Muscle of leg (tissue), 11 donors: ENCODE measurements around the gene ADARB2. TPM values are rescaled to one million over a fixed set of nuclear protein-coding genes. Genes with fewer than 3 reads are reported as not detected.

Experiments used
- DNase-seq: peaks from one replicate; pipeline ENCODE4 v3.0.0; 2013
- H3K27ac ChIP-seq: one replicate; pipeline ENCODE4 v1.5.1; 2013; ENCODE audit warnings: mild to moderate bottlenecking, low read length, control low read depth
- H3K27me3 ChIP-seq: one replicate; pipeline ENCODE4 v1.6.1; 2013; ENCODE audit warnings: low read length; ENCODE audit not compliant: control insufficient read depth, insufficient read depth
- H3K36me3 ChIP-seq: one replicate; pipeline ENCODE4 v1.6.1; 2013; ENCODE audit warnings: low read length; ENCODE audit not compliant: control insufficient read depth, insufficient read depth
- H3K4me1 ChIP-seq: one replicate; pipeline ENCODE4 v1.6.1; 2013; ENCODE audit warnings: low read length; ENCODE audit not compliant: control insufficient read depth, insufficient read depth
- H3K4me3 ChIP-seq: one replicate; pipeline ENCODE4 v1.5.1; 2013; ENCODE audit warnings: low read length, control low read depth
- H3K9me3 ChIP-seq: replicated peaks from 2 replicates; pipeline ENCODE4 v1.6.1; 2013; ENCODE audit warnings: low read depth, low read length; ENCODE audit not compliant: control insufficient read depth
- WGBS: methylation state at CpG from one replicate; pipeline ENCODE4 v1.1.5; 2013; ENCODE audit warnings: missing lambda C conversion rate; ENCODE audit not compliant: insufficient coverage; 5-methylcytosine and 5-hydroxymethylcytosine counted together
- polyA plus RNA-seq, 8 donors: library from polyadenylated mRNA; unstranded; fragments of 120-200 nt; gene quantifications; one replicate each; pipeline versions ENCODE4 v1.2.1 to v1.2.3, GENCODE V29; 2013; ENCODE audit warnings: inconsistent platforms in 1 of 8, low replicate concordance in 1 of 8; ENCODE audit not compliant: insufficient read length in 8 of 8, insufficient read depth in 1 of 8
- total RNA-seq: library from RNA; stranded (reverse); fragments of 120-200 nt; gene quantifications from one replicate; pipeline ENCODE4 v1.2.4, GENCODE V29; 2013

The ADARB2 gene
- total and polyA plus RNA-seq, 9 donors = 0.13 to 0.38 (median 0.23) TPM

GRCh38 chr10:1610986-1611770 lies 126.1 kb downstream of the ADARB2 start:
- 49% methylated on average over 3 of the region's 22 CpGs for WGBS
- Histone ChIP-seq H3K9me3 (no peaks in the 10 kb centered on the region), H3K27ac (no peak overlapping the region), H3K36me3 (no peaks in the 10 kb centered on the region), H3K4me3 (no peak overlapping the region), H3K4me1 (no peaks in the 10 kb centered on the region), H3K27me3 (peaks cover 48% of the 10 kb centered on the region)
- no peak for DNase-seq

- WGBS = 57% methylated on average over 10 of the region's 11 CpGs
- Histone ChIP-seq H3K4me3 (no peak overlapping the region), H3K27me3 (peaks cover 52% of the 10 kb centered on the region), H3K4me1 (no peaks in the 10 kb centered on the region), H3K36me3 (no peaks in the 10 kb centered on the region), H3K9me3 (no peaks in the 10 kb centered on the region), H3K27ac (no peak overlapping the region)
- DNase-seq = no peak
Measured at GRCh38 chr10:1609648-1609970, 127.7 kb downstream of the ADARB2 start.

DNA sequence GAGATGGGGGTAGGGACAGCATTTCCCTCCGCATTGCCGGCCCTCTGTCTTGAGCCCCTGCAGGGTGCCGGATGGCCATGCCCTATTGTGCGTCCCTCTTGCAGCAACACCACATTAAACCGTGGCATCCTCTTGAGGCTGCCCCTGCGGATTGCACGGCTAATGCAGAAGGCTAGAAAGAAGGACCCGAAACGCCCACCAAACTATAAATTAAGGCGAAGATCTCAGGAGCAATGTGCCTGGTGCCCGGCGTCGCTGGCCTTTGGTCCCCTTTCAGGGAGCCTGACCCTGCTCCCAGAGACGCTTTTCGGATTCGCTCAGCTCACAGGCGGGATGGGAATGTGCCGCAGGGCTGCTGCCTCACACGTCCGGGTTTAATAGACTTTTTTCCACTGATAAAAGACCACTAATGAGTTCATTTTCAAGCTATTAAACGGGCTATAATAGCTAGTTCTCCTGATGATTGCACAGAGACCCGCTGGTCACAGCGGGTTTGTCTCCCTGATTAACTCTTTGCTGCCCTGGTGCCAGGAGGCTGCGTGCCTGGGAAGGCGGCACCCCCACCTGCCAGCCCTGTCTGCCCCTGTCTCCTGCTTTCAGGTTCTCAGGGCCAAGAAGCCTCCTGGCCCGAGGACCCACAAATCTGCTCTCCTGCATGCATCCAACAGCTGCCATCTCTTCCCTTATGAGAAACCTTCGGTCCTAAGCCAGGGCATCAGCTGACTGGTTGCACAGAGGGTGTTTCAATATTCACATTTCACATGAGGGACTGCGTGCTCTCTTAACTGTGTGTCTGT lies 128.3 kb downstream of the ADARB2 start:
- Histone ChIP-seq H3K27me3 (peaks cover 52% of the 10 kb centered on the region), H3K4me1 (no peaks in the 10 kb centered on the region), H3K9me3 (no peaks in the 10 kb centered on the region), H3K4me3 (no peak overlapping the region), H3K27ac (no peak overlapping the region), H3K36me3 (no peaks in the 10 kb centered on the region)
- DNase-seq = no peak
- WGBS = 10% methylated on average over 25 of the region's 28 CpGs

GRCh38 chr10:1608408-1608807 lies 128.9 kb downstream of the ADARB2 start:
- DNase-seq = no peak
- Histone ChIP-seq H3K4me3 (no peak overlapping the region), H3K27ac (no peak overlapping the region), H3K27me3 (peaks cover 52% of the 10 kb centered on the region), H3K9me3 (no peaks in the 10 kb centered on the region), H3K36me3 (no peaks in the 10 kb centered on the region), H3K4me1 (no peaks in the 10 kb centered on the region)
- 64% methylated on average over 1 of the region's 3 CpGs for WGBS

DNA sequence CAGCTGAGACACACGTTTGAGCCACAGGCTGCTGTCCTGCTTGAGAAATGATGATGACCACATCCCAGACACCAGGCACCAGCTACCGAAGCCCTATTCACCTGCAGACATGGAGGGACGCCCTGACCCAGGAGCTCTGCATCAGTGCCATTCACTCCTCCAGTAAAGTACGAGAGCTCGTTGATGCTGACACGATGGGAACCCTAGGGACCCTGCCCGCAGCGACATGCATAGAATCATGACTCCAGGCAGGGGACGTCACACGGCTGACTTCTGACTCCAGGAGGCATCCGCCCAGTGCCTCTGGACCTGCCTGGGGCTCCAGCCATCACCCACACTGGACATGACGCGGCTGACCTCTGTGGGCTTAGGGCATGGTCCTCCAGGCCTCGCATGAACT lies 129.9 kb downstream of the ADARB2 start:
- Histone ChIP-seq H3K4me1 (no peaks in the 10 kb centered on the region), H3K9me3 (no peaks in the 10 kb centered on the region), H3K27me3 (peaks cover 50% of the 10 kb centered on the region), H3K4me3 (no peak overlapping the region), H3K36me3 (no peaks in the 10 kb centered on the region), H3K27ac (no peak overlapping the region)
- 83% methylated on average over 11 of the region's 14 CpGs for WGBS
- no peak for DNase-seq

DNA sequence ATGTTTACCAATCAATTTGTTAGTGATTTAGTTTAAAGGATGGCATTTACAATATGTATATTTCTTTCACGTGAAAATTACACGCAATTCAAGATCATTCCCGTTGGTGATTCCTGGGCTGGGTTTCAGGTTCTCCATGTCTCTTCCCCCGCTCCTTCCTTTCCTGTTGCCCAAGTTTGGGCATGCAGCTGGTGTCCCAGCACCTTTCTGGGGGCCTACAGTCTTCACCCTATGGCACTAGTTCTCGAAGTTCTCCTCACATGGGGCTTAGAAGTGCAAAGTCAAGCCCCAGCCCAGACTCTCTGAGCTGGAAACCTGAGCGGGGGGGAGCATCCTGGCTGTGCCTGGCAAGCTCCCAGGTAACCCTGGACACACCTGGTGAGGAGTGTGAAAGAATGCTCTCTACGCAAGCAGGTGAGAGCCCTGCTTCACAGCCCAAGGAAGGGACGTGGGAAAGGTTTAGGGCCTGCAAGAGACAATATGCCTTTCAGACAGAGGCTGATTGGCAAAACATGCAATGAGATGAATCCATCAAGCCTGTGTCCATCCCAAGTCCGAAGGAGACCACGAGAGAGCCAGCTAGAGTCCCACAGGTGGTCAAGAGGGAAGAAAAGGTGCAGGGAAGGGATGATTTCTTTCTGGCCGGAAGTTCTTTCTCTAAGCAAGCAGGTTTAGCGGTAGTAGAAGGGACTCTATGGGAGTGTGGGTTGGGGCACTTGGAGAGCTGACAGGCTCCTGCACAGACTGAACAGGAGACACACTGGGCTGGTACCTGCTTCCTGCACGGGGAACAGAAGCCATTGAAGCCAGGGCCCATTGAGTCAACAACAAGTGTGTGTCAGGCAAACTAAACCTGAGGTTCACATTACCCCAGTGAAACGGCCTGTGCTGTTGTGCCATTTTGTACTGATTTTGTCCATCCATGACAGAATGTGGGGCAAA lies 131.1 kb downstream of the ADARB2 start:
- H3K9me3 ChIP-seq = no peaks in the 10 kb centered on the region
- 84% methylated on average over 12 of the region's 14 CpGs for WGBS
- no peak for DNase-seq
- H3K36me3 ChIP-seq = no peaks in the 10 kb centered on the region
- H3K4me3 ChIP-seq = no peak overlapping the region
- peaks cover 40% of the 10 kb centered on the region for H3K27me3 ChIP-seq
- no peaks in the 10 kb centered on the region for H3K4me1 ChIP-seq
- no peak overlapping the region for H3K27ac ChIP-seq

DNA sequence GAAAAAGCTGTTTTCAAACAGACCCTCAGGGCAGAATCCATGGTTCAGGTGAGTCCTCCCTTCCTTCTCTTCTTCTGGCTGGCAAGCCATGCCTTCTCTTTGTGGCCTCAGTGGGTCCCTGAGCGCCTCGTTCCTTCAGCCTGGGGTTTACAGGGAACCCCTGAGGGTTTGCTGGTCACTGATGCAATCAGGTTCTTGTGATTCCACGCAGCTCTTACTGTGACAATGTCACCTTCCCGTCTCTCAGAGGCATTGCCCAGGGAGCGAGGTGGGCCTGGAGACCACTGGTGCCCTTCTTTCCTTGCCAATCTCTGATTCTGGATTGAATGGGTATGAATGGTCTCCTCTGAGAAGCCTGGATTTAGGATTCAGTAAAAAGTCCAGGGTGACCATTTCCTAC lies 132.2 kb downstream of the ADARB2 start:
- peaks cover 30% of the 10 kb centered on the region for H3K27me3 ChIP-seq
- no peak overlapping the region for H3K27ac ChIP-seq
- no peaks in the 10 kb centered on the region for H3K36me3 ChIP-seq
- no peak for DNase-seq
- no peaks in the 10 kb centered on the region for H3K4me1 ChIP-seq
- no peak overlapping the region for H3K4me3 ChIP-seq
- no peaks in the 10 kb centered on the region for H3K9me3 ChIP-seq
- WGBS = 93% methylated on average over 4 of the region's 5 CpGs

DNA sequence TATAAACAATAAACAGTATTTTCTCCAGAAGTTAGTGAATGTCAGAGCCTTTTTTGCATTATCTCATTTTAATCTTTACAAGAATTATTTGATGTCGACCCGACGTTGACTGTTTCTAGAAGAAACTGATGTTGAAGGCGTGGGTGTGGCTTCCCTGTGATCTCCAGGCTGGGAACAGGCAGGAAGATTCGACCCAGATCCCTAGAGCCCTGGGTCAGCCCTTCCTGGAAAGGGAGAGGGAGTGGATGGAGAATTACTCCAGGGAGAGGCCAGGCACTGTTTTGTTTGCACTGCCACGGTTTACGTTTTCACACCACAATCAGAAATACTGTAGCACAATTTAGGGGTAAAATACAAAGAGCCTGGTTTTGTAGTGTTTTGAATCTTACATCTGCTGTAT lies 133.1 kb downstream of the ADARB2 start:
- H3K4me3 ChIP-seq = no peak overlapping the region
- H3K36me3 ChIP-seq = no peaks in the 10 kb centered on the region
- no CpG with 5 or more reads among the region's 7 CpGs for WGBS

GRCh38 chr10:1603181-1603580 lies 134.1 kb downstream of the ADARB2 start:
- 81% methylated on average over 13 of the region's 15 CpGs for WGBS
- Histone ChIP-seq H3K9me3 (no peaks in the 10 kb centered on the region), H3K27ac (no peak overlapping the region), H3K36me3 (no peaks in the 10 kb centered on the region), H3K27me3 (peaks cover 15% of the 10 kb centered on the region), H3K4me1 (no peaks in the 10 kb centered on the region), H3K4me3 (no peak overlapping the region)
- no peak for DNase-seq

More for the DNA sequence above, 133.1 kb downstream of the ADARB2 start:
- peaks cover 23% of the 10 kb centered on the region for H3K27me3 ChIP-seq
- H3K27ac ChIP-seq = no peak overlapping the region
- no peak for DNase-seq
- no peaks in the 10 kb centered on the region for H3K4me1 ChIP-seq
- no peaks in the 10 kb centered on the region for H3K9me3 ChIP-seq

GRCh38 chr10:1602037-1602484 lies 135.3 kb downstream of the ADARB2 start:
- Histone ChIP-seq H3K27ac (no peak overlapping the region), H3K27me3 (peaks cover 4% of the 10 kb centered on the region), H3K36me3 (no peaks in the 10 kb centered on the region), H3K4me1 (no peaks in the 10 kb centered on the region), H3K9me3 (no peaks in the 10 kb centered on the region), H3K4me3 (no peak overlapping the region)
- 77% methylated on average over 9 of the region's 17 CpGs for WGBS
- no peak for DNase-seq
